Choroid plexus epithelial cell (primary cell): ENCODE data around the gene PAAF1.

Source experiments
- DNase-seq: peaks from one replicate; pipeline ENCODE4 v3.0.0-alpha.2; 2010; ENCODE audit warnings: low read depth
- H3K4me3 ChIP-seq: 2 replicates; pipeline ENCODE4 v1.5.1; 2011; ENCODE audit warnings: low read depth, mild to moderate bottlenecking, control low read depth, low read length, moderate library complexity
- CTCF ChIP-seq: conservative IDR thresholded peaks from 2 replicates; pipeline ENCODE4 v1.5.1; 2011; ENCODE audit warnings: low read depth, mild to moderate bottlenecking, control low read depth, inconsistent platforms, low read length, moderate library complexity

Gene PAAF1

GRCh38 chr11:73876424-73877310 lies at the start of gene PAAF1, which contains the start of gene COA4:
Gene PAAF1 (plus strand): TSS chr11:73876999. CDS start chr11:73877022, 23 bp downstream.
Gene COA4 (minus strand): TSS chr11:73876846. CDS start chr11:73873378, 3,468 bp downstream.
- TF ChIP-seq CTCF = no peak
- peak within 1 kb of the TSS; percentile 94 for H3K4me3 ChIP-seq
- DNase-seq = peak; percentile 96

- no peak overlapping the region for H3K4me3 ChIP-seq
- no peak for TF ChIP-seq CTCF
- DNase-seq = no peak
Measured at GRCh38 chr11:73830261-73830660, 46.5 kb upstream of the PAAF1 start.

- DNase-seq = no peak
- TF ChIP-seq CTCF = no peak
- H3K4me3 ChIP-seq = no peak overlapping the region
Measured at GRCh38 chr11:73833067-73833466, 43.7 kb upstream of the PAAF1 start.

- H3K4me3 ChIP-seq = no peak overlapping the region
- TF ChIP-seq CTCF = peak; percentile 1
- peak; percentile 81 for DNase-seq
Measured at GRCh38 chr11:73838443-73839122, 38.2 kb upstream of the PAAF1 start.

- peak; percentile 4 for DNase-seq
- TF ChIP-seq CTCF = no peak
- H3K4me3 ChIP-seq = no peak overlapping the region
Measured at GRCh38 chr11:73839123-73839457, 37.7 kb upstream of the PAAF1 start.

GRCh38 chr11:73851046-73851764 lies 25.6 kb upstream of the PAAF1 start:
- H3K4me3 ChIP-seq = no peak overlapping the region
- no peak for TF ChIP-seq CTCF
- no peak for DNase-seq
